Thoracic aorta (tissue), 2 donors: ENCODE data around the gene LYPD6B. TPM values are rescaled to one million over a fixed set of nuclear protein-coding genes. Genes with fewer than 3 reads are reported as not detected.

ENCODE experiments used
- ATAC-seq: fragments of 150-250 bp; one replicate; pipeline ENCODE4 v1.8.0; 2017; ENCODE audit warnings: low read depth; ENCODE audit not compliant: insufficient number of reproducible peaks, low FRiP score
- DNase-seq: peaks from one replicate; pipeline ENCODE4 v3.0.0-alpha.2; 2020; ENCODE audit warnings: low spot score
- H3K27ac ChIP-seq, 2 donors: fragments of 200-600 bp; sonication (generic); 1 replicate in 1 of 2; 2 replicates in 1 of 2; pipeline ENCODE4 v1.5.1; 2016; ENCODE audit warnings: mild to moderate bottlenecking in 2 of 2, moderate library complexity in 2 of 2
- H3K27me3 ChIP-seq: fragments of 200-600 bp; sonication (generic); replicated peaks from 2 replicates; pipeline ENCODE4 v1.6.0; 2016; ENCODE audit warnings: mild to moderate bottlenecking; ENCODE audit not compliant: insufficient read depth
- H3K36me3 ChIP-seq: fragments of 200-600 bp; sonication (generic); one replicate; pipeline ENCODE4 v1.5.1; 2016
- H3K4me1 ChIP-seq, 2 donors: fragments of 200-600 bp; sonication (generic); 1 replicate in 1 of 2; 2 replicates in 1 of 2; pipeline versions ENCODE4 v1.5.1 to v1.6.0; 2016; ENCODE audit warnings: low read depth in 2 of 2, mild to moderate bottlenecking in 1 of 2; ENCODE audit not compliant: control insufficient read depth in 1 of 2
- H3K4me3 ChIP-seq: fragments of 200-600 bp; sonication (generic); 2 replicates; pipeline ENCODE4 v1.5.1; 2016; ENCODE audit warnings: mild to moderate bottlenecking
- H3K9me3 ChIP-seq: fragments of 200-600 bp; sonication (generic); 2 replicates; pipeline ENCODE4 v1.5.1; 2016
- total RNA-seq, 2 donors: library from RNA; depleted of rRNA; stranded (reverse); fragments of >200 nt; gene quantifications; one replicate each; pipeline versions ENCODE4 v1.1.0 to v1.2.3, GENCODE V29; 2016
- TF ChIP-seq, protein P1 (sequence below): fragments of 200-600 bp; sonication (generic); IDR thresholded peaks from one replicate; pipeline ENCODE4 v1.5.1; 2019; ENCODE audit warnings: antibody characterized with exemption

Gene LYPD6B
- total RNA-seq, 2 donors from 2014 or later = not detected

DNA sequence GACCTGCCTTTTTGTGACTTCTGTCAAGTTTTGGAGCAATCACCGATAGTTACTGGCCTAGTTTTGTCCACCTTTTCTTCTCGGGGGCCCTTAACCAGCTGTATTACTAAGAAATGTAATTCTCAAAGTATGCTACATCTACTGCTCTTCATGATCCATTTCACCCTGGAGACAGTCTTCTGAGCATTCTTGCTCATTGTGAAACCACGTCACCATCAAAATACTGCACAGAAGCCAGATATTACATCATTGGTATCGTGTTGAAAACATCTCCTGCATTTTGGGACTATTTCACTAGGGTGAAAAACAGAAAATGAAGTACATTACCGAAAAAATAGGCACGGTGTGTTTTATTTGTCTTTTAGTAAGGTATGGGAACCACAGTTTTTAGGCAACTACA, 11.7 kb downstream of the LYPD6B start:
- Histone ChIP-seq H3K27me3 (no peaks in the 10 kb centered on the region), H3K9me3 (no peaks in the 10 kb centered on the region), H3K4me3 (no peak overlapping the region), H3K4me1 (no peaks in the 10 kb centered on the region), H3K36me3 (no peaks in the 10 kb centered on the region), H3K27ac (no peak overlapping the region)
- DNase-seq (no peak), ATAC-seq (no peak)
- TF ChIP-seq, protein P1, sequence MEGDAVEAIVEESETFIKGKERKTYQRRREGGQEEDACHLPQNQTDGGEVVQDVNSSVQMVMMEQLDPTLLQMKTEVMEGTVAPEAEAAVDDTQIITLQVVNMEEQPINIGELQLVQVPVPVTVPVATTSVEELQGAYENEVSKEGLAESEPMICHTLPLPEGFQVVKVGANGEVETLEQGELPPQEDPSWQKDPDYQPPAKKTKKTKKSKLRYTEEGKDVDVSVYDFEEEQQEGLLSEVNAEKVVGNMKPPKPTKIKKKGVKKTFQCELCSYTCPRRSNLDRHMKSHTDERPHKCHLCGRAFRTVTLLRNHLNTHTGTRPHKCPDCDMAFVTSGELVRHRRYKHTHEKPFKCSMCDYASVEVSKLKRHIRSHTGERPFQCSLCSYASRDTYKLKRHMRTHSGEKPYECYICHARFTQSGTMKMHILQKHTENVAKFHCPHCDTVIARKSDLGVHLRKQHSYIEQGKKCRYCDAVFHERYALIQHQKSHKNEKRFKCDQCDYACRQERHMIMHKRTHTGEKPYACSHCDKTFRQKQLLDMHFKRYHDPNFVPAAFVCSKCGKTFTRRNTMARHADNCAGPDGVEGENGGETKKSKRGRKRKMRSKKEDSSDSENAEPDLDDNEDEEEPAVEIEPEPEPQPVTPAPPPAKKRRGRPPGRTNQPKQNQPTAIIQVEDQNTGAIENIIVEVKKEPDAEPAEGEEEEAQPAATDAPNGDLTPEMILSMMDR = no peak

- DNase-seq (no peak), ATAC-seq (no peak)
- Histone ChIP-seq H3K27ac (no peak overlapping the region), H3K27me3 (no peaks in the 10 kb centered on the region), H3K4me3 (no peak overlapping the region), H3K9me3 (no peaks in the 10 kb centered on the region), H3K36me3 (no peaks in the 10 kb centered on the region), H3K4me1 (no peaks in the 10 kb centered on the region)
- TF ChIP-seq, protein P1 = no peak
These were observed 17.3 kb downstream of the LYPD6B start for GRCh38 chr2:149055751-149056150.

- no peak overlapping the region for H3K4me3 ChIP-seq
- ATAC-seq (no peak), DNase-seq (no peak)
- no peaks in the 10 kb centered on the region for H3K27me3 ChIP-seq
- no peaks in the 10 kb centered on the region for H3K36me3 ChIP-seq
- H3K4me1 ChIP-seq = no peaks in the 10 kb centered on the region
- H3K9me3 ChIP-seq = no peaks in the 10 kb centered on the region
- no peak overlapping the region for H3K27ac ChIP-seq
- TF ChIP-seq, protein P1 = no peak
These were observed 18.2 kb downstream of the LYPD6B start for GRCh38 chr2:149056541-149057255.

- ATAC-seq (no peak), DNase-seq (no peak)
- Histone ChIP-seq H3K36me3 (no peaks in the 10 kb centered on the region), H3K9me3 (no peaks in the 10 kb centered on the region), H3K27ac (no peak overlapping the region), H3K4me3 (no peak overlapping the region), H3K4me1 (no peaks in the 10 kb centered on the region), H3K27me3 (no peaks in the 10 kb centered on the region)
- TF ChIP-seq, protein P1 = no peak
These were observed 18.9 kb downstream of the LYPD6B start for GRCh38 chr2:149057401-149057800.

DNA sequence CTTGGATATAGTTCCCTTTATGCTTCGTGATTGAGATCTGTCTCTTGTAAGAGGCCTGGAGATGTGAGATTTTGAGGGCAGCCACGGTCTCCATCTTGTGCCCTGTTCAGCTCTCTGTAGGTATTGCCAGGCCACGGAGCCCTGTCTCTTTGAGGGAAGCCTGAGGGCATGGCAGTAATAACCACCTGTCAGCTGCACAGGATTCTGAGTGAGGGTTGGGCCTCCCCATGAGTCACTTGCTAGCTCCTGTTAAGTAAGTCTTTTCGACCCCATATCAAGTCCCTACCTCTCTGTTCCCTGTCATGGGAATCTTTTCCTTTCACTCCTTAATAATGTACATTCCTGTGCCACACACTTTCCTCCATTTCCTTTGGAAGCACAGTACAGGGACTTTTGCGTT, 20.4 kb downstream of the LYPD6B start:
- ATAC-seq = no peak

More for the DNA sequence above, 20.4 kb downstream of the LYPD6B start:
- TF ChIP-seq, protein P1 = no peak
- H3K4me3 ChIP-seq = no peak overlapping the region
- no peaks in the 10 kb centered on the region for H3K36me3 ChIP-seq
- no peak overlapping the region for H3K27ac ChIP-seq
- DNase-seq = no peak
- no peaks in the 10 kb centered on the region for H3K27me3 ChIP-seq
- no peaks in the 10 kb centered on the region for H3K9me3 ChIP-seq
- no peaks in the 10 kb centered on the region for H3K4me1 ChIP-seq
